HG02610 (cell line): Measurements from ENCODE around the gene GALNT2.

Source experiments
- ATAC-seq: cut with Tn5 transposase; IDR thresholded peaks from one replicate; pipeline ENCODE4 v1.9.1; 2021; ENCODE audit warnings: mild to moderate bottlenecking, moderate library complexity; ENCODE audit not compliant: unreplicated experiment

The GALNT2 gene

GRCh38 chr1:230226007-230226800 is 159.2 kb downstream of the GALNT2 start:
- no peak for ATAC-seq

- ATAC-seq: no peak
Measured at GRCh38 chr1:230226814-230227213, 159.8 kb downstream of the GALNT2 start.

- ATAC-seq: no peak
Measured at GRCh38 chr1:230228236-230228897, 161.3 kb downstream of the GALNT2 start.

- no peak for ATAC-seq
Measured at GRCh38 chr1:230230273-230230672, 163.2 kb downstream of the GALNT2 start.

- ATAC-seq: no peak
Measured at GRCh38 chr1:230230948-230231773, 164.1 kb downstream of the GALNT2 start.

- no peak for ATAC-seq
Measured at GRCh38 chr1:230231774-230232145, 164.7 kb downstream of the GALNT2 start.

GRCh38 chr1:230232371-230232771 is 165.3 kb downstream of the GALNT2 start:
- no peak for ATAC-seq

- no peak for ATAC-seq
Measured at GRCh38 chr1:230233786-230234185, 166.7 kb downstream of the GALNT2 start.

GRCh38 chr1:230235876-230236275 is 168.8 kb downstream of the GALNT2 start:
- no peak for ATAC-seq

- no peak for ATAC-seq
Measured at GRCh38 chr1:230236301-230237008, 169.4 kb downstream of the GALNT2 start.

GRCh38 chr1:230237009-230237370 is 170.0 kb downstream of the GALNT2 start:
- ATAC-seq: no peak

- no peak for ATAC-seq
Measured at GRCh38 chr1:230237805-230238204, 170.8 kb downstream of the GALNT2 start.

- no peak for ATAC-seq
Measured at GRCh38 chr1:230240446-230241086, 173.5 kb downstream of the GALNT2 start.

- no peak for ATAC-seq
Measured at GRCh38 chr1:230242326-230242725, 175.3 kb downstream of the GALNT2 start.

GRCh38 chr1:230243146-230243545 is 176.1 kb downstream of the GALNT2 start:
- ATAC-seq: no peak

- ATAC-seq: no peak
Measured at GRCh38 chr1:230243583-230244353, 176.7 kb downstream of the GALNT2 start.

GRCh38 chr1:230246551-230246950 is 179.5 kb downstream of the GALNT2 start:
- ATAC-seq: no peak

GRCh38 chr1:230248016-230248888 is 181.2 kb downstream of the GALNT2 start:
- ATAC-seq: no peak

- no peak for ATAC-seq
Measured at GRCh38 chr1:230248889-230249270, 181.8 kb downstream of the GALNT2 start.
